Activated CD8-positive, alpha-beta memory T cell treated with anti-CD3 and anti-CD28 coated beads, Interleukin-2, amount 50 U/mL, for 1 hour (primary cell): ENCODE measurements around the gene CALML5.

Experiments used
- DNase-seq: peaks from one replicate; pipeline ENCODE4 v3.0.0-alpha.2; 2020; ENCODE audit errors: extremely low read depth

CALML5 gene

DNA sequence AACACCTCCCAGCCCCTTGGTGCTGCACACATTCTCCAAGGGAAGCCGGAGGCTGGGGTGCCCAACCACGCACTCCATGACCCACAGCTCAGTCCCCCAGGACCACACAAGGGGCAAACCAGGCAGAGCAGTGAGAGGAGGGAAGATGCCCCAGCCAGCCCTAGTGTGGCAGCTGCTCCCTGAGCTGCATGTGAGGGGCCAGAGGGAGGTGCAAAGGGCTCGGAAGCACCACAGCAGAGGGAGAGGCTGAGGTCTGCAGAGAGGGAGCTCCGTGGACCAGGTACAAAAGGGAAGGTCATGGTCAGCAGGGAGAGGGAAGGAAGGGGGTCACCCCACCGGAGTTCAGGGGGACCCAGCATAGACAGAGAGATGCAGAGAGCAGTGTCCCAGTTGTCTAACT, 1.5 kb upstream of the CALML5 start:
- no peak for DNase-seq

DNA sequence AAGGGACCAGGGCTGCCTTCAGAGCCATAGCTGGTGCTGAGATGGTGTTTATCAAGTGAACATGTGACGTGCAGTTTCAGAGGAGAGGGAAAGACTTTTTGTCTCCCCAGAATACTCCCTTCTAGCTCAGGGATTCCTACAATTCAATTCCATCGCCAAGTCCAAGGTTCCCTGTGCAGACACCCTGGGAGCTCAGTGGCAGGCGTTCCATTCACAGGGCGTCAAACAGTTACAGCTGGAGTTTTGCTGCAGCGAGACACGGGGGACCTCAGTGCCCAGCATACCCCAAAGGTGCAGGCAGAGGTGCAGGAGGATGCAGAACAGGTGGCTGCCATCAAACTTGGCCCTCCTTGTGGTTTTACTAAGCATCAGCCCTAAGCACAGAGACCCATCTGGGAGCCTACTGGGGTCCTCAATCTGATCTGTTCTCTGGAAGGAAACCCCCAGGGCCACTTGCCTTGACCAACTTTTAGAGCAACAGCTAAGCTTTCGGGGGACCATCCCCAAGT, 846 bp upstream of the CALML5 start:
- DNase-seq = no peak

GRCh38 chr10:5498791-5499492, 428 bp downstream of the CALML5 start:
- DNase-seq = no peak

DNA sequence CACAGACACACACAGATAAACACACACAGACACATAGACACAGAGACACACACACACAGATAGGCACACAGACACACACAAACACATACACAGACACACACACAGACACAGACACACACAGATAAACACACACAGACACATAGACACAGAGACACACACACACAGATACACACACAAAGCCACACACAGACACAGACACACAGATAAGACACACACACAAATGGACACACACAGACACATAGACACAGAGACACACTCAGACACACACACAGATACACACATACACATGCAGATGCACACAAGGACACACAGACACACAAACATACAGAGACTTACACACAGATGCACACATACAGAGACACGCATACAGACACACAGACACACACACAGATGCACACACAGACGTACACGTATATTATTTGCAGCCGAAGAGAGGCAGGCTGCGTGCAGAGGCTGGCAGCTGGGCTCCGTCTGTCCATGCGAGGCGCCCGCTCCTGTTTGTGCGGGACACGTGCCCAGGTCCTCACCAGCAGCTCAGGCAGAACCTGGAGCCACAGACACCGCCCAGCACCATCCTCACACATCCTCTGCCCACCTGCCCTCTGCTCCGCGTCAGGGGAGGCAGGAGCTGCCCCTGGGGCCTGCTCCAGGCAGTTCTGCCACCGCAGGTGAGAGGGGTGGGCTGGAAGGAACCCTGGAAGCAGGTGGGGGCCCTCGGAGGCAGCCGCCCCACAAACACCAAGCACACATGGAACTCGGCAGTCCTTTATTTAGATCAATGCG, 1.2 kb downstream of the CALML5 start:
- DNase-seq = no peak

DNA sequence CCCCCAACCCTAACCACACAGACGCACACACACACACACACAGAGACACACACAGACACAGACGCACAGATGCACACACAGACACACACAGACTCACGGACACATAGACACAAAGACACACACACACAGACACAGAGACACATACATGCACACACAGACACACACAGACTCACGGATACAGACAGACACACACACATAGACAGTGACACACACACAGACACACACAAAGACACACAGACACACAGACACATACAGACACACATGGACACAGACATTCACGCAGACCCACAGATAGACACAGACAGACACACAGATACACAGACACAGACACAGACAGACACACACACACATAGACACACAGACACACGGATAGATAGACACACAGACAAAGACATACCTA, 2.1 kb downstream of the CALML5 start:
- DNase-seq = no peak

DNA sequence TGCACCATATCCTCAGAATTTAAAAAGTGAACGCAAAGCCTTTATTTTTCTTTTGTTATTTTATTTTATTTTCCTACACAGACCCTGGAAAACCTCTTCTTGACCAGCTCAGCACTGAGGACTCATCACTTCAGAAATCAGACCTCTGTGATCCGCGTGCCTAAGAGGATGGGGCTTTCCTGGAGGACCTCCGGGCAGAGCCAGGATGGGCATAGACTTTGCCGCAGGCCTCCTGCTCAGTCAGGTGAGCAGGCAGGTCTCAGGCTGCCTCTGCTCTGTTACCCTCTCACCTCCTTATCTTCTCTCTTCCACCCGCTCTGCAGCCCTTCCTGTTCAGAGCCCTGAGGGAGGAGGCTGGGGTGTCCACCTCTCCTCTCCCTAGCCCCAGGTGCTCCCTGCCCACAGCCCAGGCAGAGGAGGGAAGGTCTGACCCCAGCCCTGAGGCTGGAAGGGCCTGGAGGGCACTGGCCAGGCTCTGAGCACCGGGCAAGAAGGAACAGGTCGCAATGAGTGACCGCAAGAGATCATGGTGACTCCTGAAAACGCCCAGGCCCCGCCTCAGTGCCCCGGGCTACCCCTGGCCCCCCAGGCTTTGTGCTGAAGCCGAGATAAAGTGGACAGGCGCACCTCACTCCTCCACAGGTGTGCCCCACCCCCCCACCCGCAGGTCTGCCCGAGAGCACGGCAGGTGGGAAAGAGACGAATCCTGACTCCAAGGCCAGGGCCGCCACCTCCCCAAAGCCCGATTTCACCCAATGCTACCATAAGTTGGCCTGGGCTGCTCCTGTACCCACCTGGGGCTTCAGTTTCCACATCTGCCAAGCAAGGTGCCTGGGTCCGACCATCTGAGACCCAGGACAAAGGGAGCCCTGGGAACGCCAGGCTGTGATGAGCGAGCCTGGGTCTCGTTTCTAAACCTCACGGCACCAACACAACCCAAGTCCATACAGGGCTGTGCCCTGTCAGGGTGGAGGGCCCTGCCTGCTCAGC, 2.8 kb downstream of the CALML5 start:
- DNase-seq = no peak

- DNase-seq = no peak
Measured at GRCh38 chr10:5494611-5495010, 4.8 kb downstream of the CALML5 start.

GRCh38 chr10:5493691-5494090, 5.7 kb downstream of the CALML5 start:
- DNase-seq = no peak

GRCh38 chr10:5492929-5493576, 6.3 kb downstream of the CALML5 start:
- no peak for DNase-seq

DNA sequence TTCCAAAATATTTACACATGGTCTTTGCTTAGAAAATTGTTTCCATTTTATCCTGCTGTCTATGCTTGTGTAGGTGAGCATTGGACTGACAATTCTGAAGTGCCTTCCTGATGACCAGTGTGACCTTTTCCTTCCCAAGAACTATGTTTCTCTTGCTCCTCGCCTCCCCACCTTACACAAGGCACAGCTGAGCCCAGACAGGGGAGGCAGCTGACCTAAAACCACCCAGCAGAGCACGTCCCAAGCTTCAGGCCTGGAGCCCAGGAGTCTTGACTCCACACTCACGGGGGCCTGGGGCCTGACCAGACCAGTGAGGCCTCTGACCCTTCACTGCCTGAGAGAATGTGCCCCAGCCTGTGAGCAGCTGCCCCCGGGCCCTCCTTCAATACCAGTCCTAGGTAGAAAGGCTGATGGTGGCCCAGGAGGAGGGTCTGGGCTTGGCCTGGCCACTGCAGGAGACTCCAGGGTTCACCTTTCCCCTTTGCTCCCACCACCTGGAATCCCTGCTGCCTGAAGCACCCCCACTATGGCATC, 7.0 kb downstream of the CALML5 start:
- no peak for DNase-seq

- no peak for DNase-seq
Measured at GRCh38 chr10:5491477-5491876, 7.9 kb downstream of the CALML5 start.

DNA sequence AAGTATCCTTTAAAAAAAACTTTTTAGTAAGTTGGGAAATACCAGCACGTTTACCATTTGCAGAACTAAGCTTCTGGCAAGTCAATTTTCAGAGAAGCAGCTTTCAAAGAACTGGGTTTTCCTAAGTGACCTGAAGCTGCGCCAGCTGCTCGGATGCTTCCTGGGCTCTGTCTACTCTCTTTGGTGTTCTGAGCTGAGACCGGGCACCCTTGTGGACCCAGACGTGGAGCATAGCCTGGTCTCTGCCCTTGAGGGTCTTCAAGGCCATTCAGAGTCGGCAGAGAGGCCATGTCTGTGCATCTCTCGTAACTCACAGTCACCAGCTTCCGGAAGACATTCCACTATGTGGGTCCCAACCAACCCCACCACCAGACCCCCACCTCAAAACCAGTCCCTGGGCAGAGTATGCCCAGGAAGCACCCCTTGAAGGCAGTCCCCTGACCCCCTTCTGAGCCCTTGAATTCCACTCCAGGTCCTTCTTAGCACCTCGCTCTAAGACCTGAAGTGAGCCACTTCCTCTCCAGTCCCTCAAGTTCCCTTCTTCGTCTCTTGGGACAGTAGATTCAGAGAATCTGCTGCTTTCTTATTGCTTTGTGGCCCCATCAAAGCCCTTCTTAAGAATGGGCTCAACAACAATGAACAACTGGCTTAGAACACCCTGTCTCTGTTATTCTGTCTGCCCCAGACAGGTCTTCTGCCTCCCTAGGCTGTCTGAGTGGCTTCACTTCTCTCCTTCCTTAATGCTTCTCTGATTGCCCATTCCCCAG, 8.5 kb downstream of the CALML5 start:
- DNase-seq = no peak

GRCh38 chr10:5490032-5490431, 9.3 kb downstream of the CALML5 start:
- DNase-seq = no peak

GRCh38 chr10:5488272-5489161, 10.9 kb downstream of the CALML5 start:
- DNase-seq = no peak

- no peak for DNase-seq
Measured at GRCh38 chr10:5486853-5487235, 12.5 kb downstream of the CALML5 start.

GRCh38 chr10:5485948-5486852, 13.2 kb downstream of the CALML5 start:
- DNase-seq = no peak

GRCh38 chr10:5485290-5485689, 14.1 kb downstream of the CALML5 start:
- DNase-seq = no peak

GRCh38 chr10:5484205-5484604, 15.2 kb downstream of the CALML5 start:
- DNase-seq = no peak
